GM18498 (cell line): Measurements from ENCODE around the gene RAB30.
A peak's percentile ranks its signal among the peaks of the same experiment; 100 is the strongest.

Experiments used
- ATAC-seq: cut with Tn5 transposase; IDR thresholded peaks from one replicate; pipeline ENCODE4 v1.9.1; 2021; ENCODE audit warnings: mild to moderate bottlenecking, moderate library complexity; ENCODE audit not compliant: unreplicated experiment

RAB30 gene, protein sequence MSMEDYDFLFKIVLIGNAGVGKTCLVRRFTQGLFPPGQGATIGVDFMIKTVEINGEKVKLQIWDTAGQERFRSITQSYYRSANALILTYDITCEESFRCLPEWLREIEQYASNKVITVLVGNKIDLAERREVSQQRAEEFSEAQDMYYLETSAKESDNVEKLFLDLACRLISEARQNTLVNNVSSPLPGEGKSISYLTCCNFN

GRCh38 chr11:83071567-83072349 is at the start of gene RAB30:
Gene RAB30 (minus strand): TSS chr11:83071897. CDS start chr11:82997316, 74,581 bp downstream.
- peak; percentile 94 for ATAC-seq

DNA sequence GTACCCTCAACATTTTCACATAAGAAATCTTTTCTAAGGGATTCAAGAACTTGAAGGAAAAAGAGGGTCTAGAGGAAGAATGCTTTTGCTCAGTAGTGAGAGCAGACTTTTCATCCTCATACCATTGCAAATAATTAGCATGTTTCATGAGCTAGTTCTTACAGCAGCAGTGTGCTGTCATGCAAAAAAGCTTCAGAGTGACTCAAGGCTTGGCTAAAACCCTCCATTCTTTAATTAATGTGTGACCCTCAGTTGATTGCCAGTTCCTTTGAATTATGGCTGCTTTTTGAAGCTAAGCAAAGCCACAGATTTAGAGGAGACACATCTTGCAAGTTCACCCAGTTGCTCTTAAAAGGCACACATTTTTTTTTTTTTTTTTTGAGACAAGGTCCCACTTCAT is 48.6 kb upstream of the RAB30 start:
- ATAC-seq = no peak

GRCh38 chr11:83119216-83119615 is 47.5 kb upstream of the RAB30 start:
- no peak for ATAC-seq

DNA sequence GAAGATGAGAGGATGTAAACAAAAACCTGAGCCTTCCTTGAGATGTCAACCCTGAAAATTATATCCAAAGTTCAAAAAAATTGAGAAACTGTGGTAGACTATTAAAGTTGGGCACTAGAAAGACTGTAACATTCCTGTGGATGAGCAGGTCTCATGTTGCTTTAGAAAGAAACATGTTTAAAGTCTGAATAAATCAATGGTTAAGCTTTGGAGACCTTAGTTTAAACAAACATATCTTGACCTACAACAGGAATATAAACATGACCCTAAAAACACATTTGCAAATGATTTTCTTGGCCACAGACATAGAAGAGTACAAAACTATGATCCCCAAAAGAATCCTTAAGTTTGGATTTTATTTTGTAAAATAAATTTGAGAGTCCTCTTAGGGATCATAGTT is 47.1 kb upstream of the RAB30 start:
- no peak for ATAC-seq

DNA sequence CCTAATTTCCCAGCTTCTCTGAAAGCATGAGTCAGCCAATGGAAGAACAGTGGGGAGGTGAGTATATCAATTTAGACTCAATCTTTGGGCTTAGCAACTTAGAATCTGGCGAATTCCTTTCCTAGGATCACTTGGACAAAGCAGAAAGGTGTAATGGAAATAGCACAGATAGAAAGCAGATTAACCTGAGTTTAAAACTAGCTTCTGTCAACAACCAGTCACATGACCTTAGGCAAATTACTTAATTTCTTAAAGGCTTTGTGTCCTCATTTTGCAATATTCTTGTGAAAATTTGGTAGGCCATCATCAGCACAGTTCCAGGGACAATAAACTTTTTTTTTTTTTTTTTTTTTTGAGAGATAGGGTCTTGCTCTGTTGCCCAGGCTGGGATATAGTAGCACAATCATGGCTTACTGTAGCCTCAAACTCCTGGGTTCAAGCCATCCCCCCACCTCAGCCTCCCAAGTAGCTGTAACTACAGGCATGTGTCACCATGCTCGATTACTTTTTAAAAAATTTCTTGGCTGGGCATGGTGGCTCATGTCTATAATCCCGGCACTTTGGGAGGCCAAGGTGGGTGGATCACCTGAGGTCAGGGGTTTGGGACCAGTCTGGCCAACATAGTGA is 44.4 kb upstream of the RAB30 start:
- no peak for ATAC-seq

DNA sequence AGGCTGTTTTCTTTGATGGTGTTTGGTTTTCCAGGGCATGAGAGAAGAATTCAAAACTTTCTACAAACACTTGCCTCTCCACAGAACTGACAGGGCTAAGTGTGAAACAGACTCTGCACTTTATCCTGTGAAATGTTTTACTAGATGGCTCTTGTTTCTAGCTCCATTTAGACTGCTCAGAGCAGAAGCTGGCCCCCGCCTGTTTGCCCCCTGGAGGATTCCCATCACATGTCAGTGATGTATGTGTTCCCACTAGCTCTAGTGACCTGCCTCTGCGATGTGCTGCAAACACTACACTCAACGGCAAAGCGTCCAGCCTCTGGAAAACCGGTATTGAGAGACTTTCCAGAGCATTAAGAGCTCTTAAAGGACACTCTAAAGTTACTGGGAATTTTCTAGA is 43.9 kb upstream of the RAB30 start:
- no peak for ATAC-seq

GRCh38 chr11:83115026-83115425 is 43.3 kb upstream of the RAB30 start:
- no peak for ATAC-seq

- no peak for ATAC-seq
These were observed 41.2 kb upstream of the RAB30 start for GRCh38 chr11:83112886-83113285.

DNA sequence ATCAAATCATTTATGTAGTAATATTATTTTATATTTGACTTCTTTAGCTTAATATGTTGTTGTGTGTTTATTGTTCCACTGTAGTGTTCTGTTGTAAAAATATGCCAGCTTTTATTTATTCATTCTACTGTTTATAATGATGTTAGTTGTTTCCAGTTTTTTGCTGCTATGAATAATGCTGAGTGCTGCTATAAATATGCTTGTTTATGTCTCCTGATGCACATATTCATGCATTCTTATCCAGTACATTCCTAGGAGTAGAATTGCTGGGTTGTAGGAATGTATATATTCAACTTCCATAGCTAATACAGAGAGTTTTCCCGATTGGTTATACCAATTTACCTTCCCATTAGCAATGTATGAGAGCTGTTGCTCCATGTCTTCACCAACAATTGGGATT is 33.5 kb upstream of the RAB30 start:
- no peak for ATAC-seq

DNA sequence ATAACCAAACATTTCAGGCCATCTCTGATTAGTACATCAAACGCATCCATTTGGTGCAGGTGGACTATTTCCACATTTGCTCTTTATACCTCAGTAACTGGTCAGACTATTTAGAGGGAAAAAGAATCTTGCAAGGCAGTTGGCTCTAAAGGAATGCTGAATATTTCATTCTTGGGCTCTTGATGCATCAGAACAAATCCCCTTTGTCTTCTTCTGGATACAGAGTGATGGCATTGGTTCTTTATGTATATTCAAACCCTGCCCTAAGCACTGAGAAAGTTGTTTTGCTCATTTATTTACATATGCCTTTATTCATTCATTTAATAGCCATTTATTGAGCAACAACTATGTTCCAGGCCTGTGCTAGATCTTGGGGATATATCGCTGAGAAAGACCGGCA is 31.1 kb upstream of the RAB30 start:
- ATAC-seq = no peak

GRCh38 chr11:83097429-83098075 is 25.9 kb upstream of the RAB30 start:
- ATAC-seq = no peak

GRCh38 chr11:83093634-83094033 is 21.9 kb upstream of the RAB30 start:
- ATAC-seq = no peak

GRCh38 chr11:83092488-83093384 is 21.0 kb upstream of the RAB30 start:
- no peak for ATAC-seq

GRCh38 chr11:83088965-83089364 is 17.3 kb upstream of the RAB30 start:
- ATAC-seq = no peak

- no peak for ATAC-seq
These were observed 15.3 kb upstream of the RAB30 start for GRCh38 chr11:83087035-83087434.

GRCh38 chr11:83079820-83080219 is 8.1 kb upstream of the RAB30 start:
- ATAC-seq = no peak

DNA sequence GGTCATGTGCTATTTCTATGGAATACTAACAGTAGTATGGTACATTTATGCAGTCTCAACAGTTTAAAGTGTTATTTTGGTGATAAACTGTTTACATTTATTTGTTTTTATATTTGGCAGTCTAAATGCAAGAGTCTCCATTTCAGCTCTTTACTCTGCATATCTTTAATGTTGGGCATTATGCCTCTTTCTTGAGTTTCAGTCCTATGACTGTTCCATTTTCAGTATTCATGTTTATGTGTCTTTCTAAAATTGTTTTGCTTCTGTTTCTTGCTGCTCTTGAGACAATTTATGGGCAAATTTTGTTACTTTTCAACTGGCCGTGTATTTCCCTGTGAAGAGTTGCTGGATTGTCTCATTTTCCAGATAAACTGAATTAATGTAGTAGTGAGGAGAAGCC is 6.6 kb upstream of the RAB30 start:
- peak; percentile 53 for ATAC-seq

DNA sequence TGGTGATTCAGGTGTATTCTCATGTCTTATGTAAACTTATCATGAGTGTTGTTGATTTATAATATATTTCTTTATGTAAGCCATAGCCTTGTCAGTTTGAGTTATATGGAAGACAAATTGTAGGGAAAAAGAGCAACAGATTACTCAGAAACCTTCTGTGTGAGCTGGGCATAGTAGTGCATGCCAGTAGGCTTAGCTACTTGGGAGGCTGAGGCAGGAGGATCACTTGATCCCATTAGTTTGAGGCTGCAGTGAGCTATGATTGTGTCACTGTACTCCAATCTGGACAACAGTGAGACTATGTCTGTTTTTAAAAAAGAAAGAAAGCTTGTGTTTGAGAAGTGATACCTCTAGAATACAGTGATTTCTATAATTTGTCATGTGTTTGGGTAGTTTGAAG is 2.2 kb upstream of the RAB30 start:
- no peak for ATAC-seq

DNA sequence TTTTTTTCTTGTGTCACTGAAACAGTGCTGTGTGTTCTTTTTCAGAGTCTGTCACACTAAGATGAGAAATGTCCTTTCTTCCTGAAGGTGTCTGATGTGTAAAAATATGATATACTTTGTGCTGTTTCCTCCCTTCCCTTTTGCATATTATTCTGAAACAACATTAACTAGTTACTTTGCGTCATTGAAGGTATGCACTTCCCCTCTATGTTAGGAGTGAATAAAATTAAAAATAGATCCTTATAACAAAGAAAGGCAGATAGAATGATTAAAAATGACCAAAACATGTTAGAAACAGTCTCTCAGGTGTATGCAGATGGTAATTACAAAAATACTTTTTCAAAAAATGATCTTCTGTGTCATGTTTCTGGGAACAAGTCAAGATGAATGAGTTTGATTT is 1.6 kb upstream of the RAB30 start:
- no peak for ATAC-seq

DNA sequence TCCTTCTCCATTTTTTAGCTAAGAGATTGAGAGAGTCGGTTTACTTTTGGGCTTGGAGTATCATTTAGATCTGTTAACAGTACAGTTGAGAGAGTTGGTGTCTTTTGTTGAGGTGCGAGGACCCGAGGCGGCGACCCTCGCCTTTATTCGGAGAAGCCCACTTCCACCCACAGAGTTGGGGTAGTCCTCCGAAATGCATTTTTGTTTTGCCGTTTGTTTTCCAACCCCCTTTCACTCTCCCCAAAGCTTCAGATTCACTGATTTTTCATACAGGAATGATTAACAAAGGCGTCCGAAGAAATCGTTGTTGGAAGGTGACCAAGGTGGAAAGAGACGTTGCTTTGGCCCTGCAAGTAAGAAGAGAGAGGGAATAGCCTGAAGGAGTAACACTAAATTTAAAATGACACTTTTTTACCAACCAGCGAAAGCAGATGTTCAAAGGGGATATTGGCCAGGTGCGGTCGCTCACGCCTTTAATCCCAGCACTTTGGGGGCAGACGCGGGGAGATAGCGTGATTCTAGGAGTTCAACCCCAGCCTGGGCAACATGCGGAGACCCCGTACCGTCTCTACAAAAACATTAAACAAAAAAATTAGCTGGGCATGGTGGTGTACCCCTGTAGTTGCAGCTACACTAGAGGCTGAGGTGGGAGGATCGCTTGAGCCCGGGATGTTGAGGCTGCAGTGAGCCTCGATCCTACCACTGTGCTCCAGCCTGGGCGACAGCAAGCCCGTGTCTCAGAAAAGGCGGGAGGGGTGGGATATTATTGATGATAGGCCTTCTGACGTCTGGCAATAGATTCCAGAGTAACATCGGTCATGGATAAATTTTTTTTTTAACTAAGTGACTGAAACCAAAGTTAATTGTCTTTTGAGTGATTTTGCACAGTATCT is 899 bp upstream of the RAB30 start:
- ATAC-seq = no peak
